HK-2 (cell line): ENCODE measurements around the gene FAM117A.

Experiments
- DNase-seq: peaks from one replicate; pipeline ENCODE4 v3.0.0-alpha.2; 2018; ENCODE audit not compliant: unreplicated experiment

The FAM117A gene

GRCh38 chr17:49707608-49708514 is 56.1 kb downstream of the FAM117A start, which contains the start of gene SLC35B1:
TSS of gene SLC35B1 (minus strand) at chr17:49707964. CDS start at chr17:49707833, 131 bp downstream.
- DNase-seq = peak; percentile 98

GRCh38 chr17:49707246-49707607 is 56.7 kb downstream of the FAM117A start:
- DNase-seq = no peak

- DNase-seq = no peak
Measured at GRCh38 chr17:49705254-49705653, 58.7 kb downstream of the FAM117A start.

GRCh38 chr17:49703557-49704277 is 60.2 kb downstream of the FAM117A start:
- DNase-seq = peak; percentile 28

- no peak for DNase-seq
Measured at GRCh38 chr17:49700960-49701359, 63.0 kb downstream of the FAM117A start.

- DNase-seq = no peak
Measured at GRCh38 chr17:49699966-49700575, 63.9 kb downstream of the FAM117A start.

GRCh38 chr17:49698005-49698404 is 65.9 kb downstream of the FAM117A start:
- no peak for DNase-seq

GRCh38 chr17:49696233-49696761 is 67.6 kb downstream of the FAM117A start:
- DNase-seq = no peak

GRCh38 chr17:49695698-49696232 is 68.2 kb downstream of the FAM117A start:
- DNase-seq = no peak

GRCh38 chr17:49694847-49695697 is 68.9 kb downstream of the FAM117A start:
- peak; percentile 51 for DNase-seq

GRCh38 chr17:49692751-49693150 is 71.2 kb downstream of the FAM117A start:
- DNase-seq = no peak

- no peak for DNase-seq
Measured at GRCh38 chr17:49691677-49692191, 72.2 kb downstream of the FAM117A start.

- DNase-seq = no peak
Measured at GRCh38 chr17:49691086-49691676, 72.8 kb downstream of the FAM117A start.

GRCh38 chr17:49690256-49690655 is 73.7 kb downstream of the FAM117A start:
- DNase-seq = no peak

GRCh38 chr17:49688848-49689247 is 75.1 kb downstream of the FAM117A start:
- no peak for DNase-seq

GRCh38 chr17:49687878-49688491 is 75.9 kb downstream of the FAM117A start:
- DNase-seq = no peak

- DNase-seq = no peak
Measured at GRCh38 chr17:49681106-49681979, 82.6 kb downstream of the FAM117A start.

- DNase-seq = no peak
Measured at GRCh38 chr17:49680314-49680713, 83.6 kb downstream of the FAM117A start.
